ENCODE data around the gene FBXL20. TPM values are rescaled to one million over a fixed set of nuclear protein-coding genes. Genes with fewer than 3 reads are reported as not detected.

FBXL20 gene
- total and polyA plus RNA-seq, 2 of the 8 experiments (the other 6 are each of a cell fraction or from before 2014, with no cell fraction given), result 5.5 to 11.0 TPM

GRCh38 chr17:39335704-39336223, 65.7 kb downstream of the FBXL20 start (continued):
- no peak for TF ChIP-seq CHD7 (IDR thresholded peaks at IDR 0.05; ENCODE audit: insufficient replicate concordance, low read length)

Data from H1 (cell line).